ENCODE measurements around the gene ARFGAP2.
"Not testable (repeated sequence)": the region's sequence is repeated elsewhere in the genome, so short reads cannot be mapped to it uniquely, and the experiment has no call there.

Gene ARFGAP2

DNA sequence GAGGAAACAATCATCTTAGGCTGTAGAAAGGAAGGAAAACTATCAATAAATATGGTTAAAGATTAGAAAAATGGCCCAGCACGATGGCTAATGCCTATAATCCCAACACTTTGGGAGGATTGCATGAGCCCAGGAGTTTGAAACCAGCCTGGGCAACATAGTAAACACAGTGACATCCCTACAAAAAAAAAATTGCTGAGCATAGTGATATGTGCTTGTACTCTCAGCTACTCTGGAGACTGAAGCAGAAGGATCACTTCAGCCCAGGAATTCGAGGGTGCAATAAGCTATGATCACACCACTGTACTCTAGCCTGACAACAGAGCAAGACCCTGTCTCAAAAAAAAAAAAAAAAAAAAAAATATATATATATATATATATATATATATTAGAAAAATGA, 54.9 kb downstream of the ARFGAP2 start:
- no peak overlapping the region for H3K4me3 ChIP-seq (ENCODE audit: low read length)
- H3K27me3 ChIP-seq (ENCODE audit: insufficient read depth, low read length) = no peaks in the 10 kb centered on the region
- no peaks in the 10 kb centered on the region for H3K36me3 ChIP-seq (ENCODE audit: insufficient read depth, low read length)
- H3K9me3 ChIP-seq (ENCODE audit: low read length) = no peaks in the 10 kb centered on the region
- H3K4me1 ChIP-seq (ENCODE audit: insufficient read depth, low read length) = peaks cover 5% of the 10 kb centered on the region
- no peak overlapping the region for H2AFZ ChIP-seq (ENCODE audit: low read depth, low read length)

DNA sequence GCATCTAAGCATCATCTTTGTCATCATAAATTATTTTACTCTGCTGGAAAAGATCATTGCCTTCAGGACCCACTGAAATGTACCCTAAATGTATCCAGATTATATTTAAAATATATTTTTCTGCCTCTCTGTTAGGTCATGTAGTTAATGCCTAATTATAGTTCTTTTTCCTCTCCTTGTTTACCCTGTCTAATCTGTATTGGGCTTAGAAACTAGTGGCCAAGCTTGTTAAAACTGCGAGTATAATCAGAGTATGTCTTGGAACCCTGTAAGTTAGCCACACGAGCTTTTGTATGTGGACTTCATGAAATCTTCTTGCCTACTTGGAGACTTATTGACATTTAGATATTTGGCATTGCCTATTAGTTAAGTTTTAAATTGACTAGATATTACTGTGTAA, 55.6 kb downstream of the ARFGAP2 start:
- Histone ChIP-seq H3K27me3 (ENCODE audit: insufficient read depth, low read length) (no peaks in the 10 kb centered on the region), H3K9me3 (ENCODE audit: low read length) (no peaks in the 10 kb centered on the region), H3K4me1 (ENCODE audit: insufficient read depth, low read length) (peaks cover 5% of the 10 kb centered on the region), H3K36me3 (ENCODE audit: insufficient read depth, low read length) (no peaks in the 10 kb centered on the region), H2AFZ (ENCODE audit: low read depth, low read length) (no peak overlapping the region), H3K4me3 (ENCODE audit: low read length) (no peak overlapping the region)

DNA sequence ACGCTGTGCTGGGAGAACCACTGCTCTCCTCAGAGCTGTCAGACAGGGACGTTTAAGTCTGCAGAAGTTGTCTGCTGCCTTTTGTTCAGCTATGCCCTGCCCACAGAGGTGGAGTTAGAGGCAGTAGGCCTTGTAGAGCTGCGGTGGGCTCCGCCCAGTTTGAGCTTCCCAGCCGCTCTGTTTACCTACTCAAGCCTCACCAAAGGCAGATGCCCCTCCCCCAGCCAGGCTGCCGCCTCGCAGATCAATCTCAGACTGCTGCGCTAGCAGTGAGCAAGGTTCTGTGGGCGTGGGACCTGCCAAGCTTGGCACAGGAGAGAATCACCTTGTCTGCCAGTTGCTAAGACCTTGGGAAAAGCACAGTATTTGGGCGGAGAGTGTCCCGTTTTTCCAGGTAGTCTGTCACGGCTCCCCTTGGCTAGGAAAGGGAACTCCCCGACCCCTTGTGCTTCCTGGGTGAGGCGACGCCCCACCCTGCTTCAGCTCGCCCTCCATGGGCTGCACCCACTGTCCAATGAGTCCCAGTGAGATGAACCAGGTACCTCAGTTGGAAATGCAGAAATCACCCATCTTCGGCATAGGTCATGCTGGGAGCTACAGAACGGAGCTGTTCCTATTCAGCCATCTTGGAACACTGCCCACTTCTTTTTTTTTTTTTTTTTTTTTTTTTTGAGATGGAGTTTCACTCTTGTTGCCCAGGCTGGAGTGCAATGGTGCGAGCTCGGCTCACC, 57.6 kb downstream of the ARFGAP2 start:
- H3K27me3 ChIP-seq (ENCODE audit: insufficient read depth, low read length); H3K4me3 ChIP-seq (ENCODE audit: low read length); H3K36me3 ChIP-seq (ENCODE audit: insufficient read depth, low read length); H2AFZ ChIP-seq (ENCODE audit: low read depth, low read length); H3K9me3 ChIP-seq (ENCODE audit: low read length); H3K4me1 ChIP-seq (ENCODE audit: insufficient read depth, low read length): not testable (repeated sequence)

All from neuron (in vitro differentiated cells).